Non-pigmented ciliary epithelial cell (primary cell): ENCODE results near the gene DGKI.

Experiments
- DNase-seq: peaks from one replicate; pipeline ENCODE4 v3.0.0-alpha.2; 2010; ENCODE audit warnings: low read depth

The DGKI gene

GRCh38 chr7:137407078-137407477 is 439.7 kb downstream of the DGKI start:
- no peak for DNase-seq

- DNase-seq: no peak
Observed at GRCh38 chr7:137404660-137405317, 442.0 kb downstream of the DGKI start.

GRCh38 chr7:137403353-137403695 is 443.4 kb downstream of the DGKI start:
- DNase-seq: no peak

- DNase-seq: no peak
Observed at GRCh38 chr7:137402536-137403352, 444.0 kb downstream of the DGKI start.

- no peak for DNase-seq
Observed at GRCh38 chr7:137399827-137400823, 446.6 kb downstream of the DGKI start.

GRCh38 chr7:137396051-137396450 is 450.7 kb downstream of the DGKI start:
- DNase-seq: no peak

GRCh38 chr7:137395420-137395819 is 451.4 kb downstream of the DGKI start:
- DNase-seq: no peak

- no peak for DNase-seq
Observed at GRCh38 chr7:137393570-137393969, 453.2 kb downstream of the DGKI start.

GRCh38 chr7:137390076-137390475 is 456.7 kb downstream of the DGKI start:
- no peak for DNase-seq

- no peak for DNase-seq
Observed at GRCh38 chr7:137388916-137389315, 457.9 kb downstream of the DGKI start.

GRCh38 chr7:137386966-137387365 is 459.8 kb downstream of the DGKI start:
- no peak for DNase-seq

- DNase-seq: no peak
Observed at GRCh38 chr7:137381045-137381444, 465.7 kb downstream of the DGKI start.

GRCh38 chr7:137373507-137373906 is 473.3 kb downstream of the DGKI start:
- DNase-seq: no peak

GRCh38 chr7:137371616-137372015 is 475.2 kb downstream of the DGKI start:
- DNase-seq: no peak

- DNase-seq: no peak
Observed at GRCh38 chr7:137366995-137367394, 479.8 kb downstream of the DGKI start.

- DNase-seq: no peak
Observed at GRCh38 chr7:137363683-137364082, 483.1 kb downstream of the DGKI start.

GRCh38 chr7:137360087-137360679 is 486.6 kb downstream of the DGKI start:
- DNase-seq: no peak

- DNase-seq: no peak
Observed at GRCh38 chr7:137354961-137355360, 491.8 kb downstream of the DGKI start.

GRCh38 chr7:137354396-137354795 is 492.4 kb downstream of the DGKI start:
- no peak for DNase-seq

GRCh38 chr7:137351941-137352340 is 494.8 kb downstream of the DGKI start:
- no peak for DNase-seq

GRCh38 chr7:137345799-137346449 is 500.9 kb downstream of the DGKI start:
- no peak for DNase-seq
